Measurements from ENCODE around the gene HK2. TPM values are rescaled to one million over a fixed set of nuclear protein-coding genes. Genes with fewer than 3 reads are reported as not detected.

HK2 gene
- polyA plus RNA-seq, 2 of the 4 experiments (the other 2 are of a cell fraction): 0.37 to 1.2 TPM

- TF ChIP-seq NFE2L2 (conservative IDR thresholded peaks at IDR 0.05; ENCODE audit: low read length) (no peak), USF2 (IDR thresholded peaks at IDR 0.05) (no peak), POLR2A (IDR thresholded peaks at IDR 0.05; ENCODE audit: low read length) (no peak), TFCP2L1 (CRISPR knock-in tag; IDR thresholded peaks at IDR 0.05) (no peak), ZSCAN20 (CRISPR knock-in tag; IDR thresholded peaks at IDR 0.05) (no peak), RARB (CRISPR knock-in tag; IDR thresholded peaks at IDR 0.05) (no peak), MAZ (IDR thresholded peaks at IDR 0.05; ENCODE audit: borderline replicate concordance, low read depth, low read length) (no peak), NPAS2 (CRISPR knock-in tag; IDR thresholded peaks at IDR 0.05; ENCODE audit: borderline replicate concordance) (no peak), ZNF302 (CRISPR knock-in tag; IDR thresholded peaks at IDR 0.05) (no peak), HOXB5 (CRISPR knock-in tag; IDR thresholded peaks at IDR 0.05) (no peak), ZFP36 (IDR thresholded peaks at IDR 0.05; ENCODE audit: borderline replicate concordance, partially characterized antibody) (no peak), RAD21 (conservative IDR thresholded peaks at IDR 0.05 in 1 of 2, IDR thresholded peaks at IDR 0.05 in 1 of 2) (no peak), ZC3H11A (IDR thresholded peaks at IDR 0.05) (no peak), CHD2 (IDR thresholded peaks at IDR 0.05; ENCODE audit: low read length, partially characterized antibody) (no peak)
- peaks cover 14% of the 10 kb centered on the region for H3K4me1 ChIP-seq
- no peak overlapping the region for H3K27ac ChIP-seq
- DNase-seq (ENCODE audit: low read depth in 1 of 2, low spot score in 1 of 2) (no peak), FAIRE-seq (no peak), ATAC-seq (no peak)
- H3K4me2 ChIP-seq: no peak overlapping the region
- H3K4me3 ChIP-seq: no peak overlapping the region
- 88% methylated on average over 5 of the region's 5 CpGs for WGBS (ENCODE audit: missing lambda C conversion rate)
- no peaks in the 10 kb centered on the region for H3K9me3 ChIP-seq
- CTCF ChIA-PET: interaction anchor here (1.8 kb wide), 1 partner anchor 23 kb away, joined by 6 read pairs; no protein-coding TSS in a partner anchor
- POLR2A ChIA-PET: interaction anchor here (0.6 kb wide), 1 partner anchor 25 kb away, joined by 3 read pairs; no protein-coding TSS in a partner anchor
Observed at GRCh38 chr2:74942263-74942662, 108.3 kb downstream of the HK2 start.

Other genes starting within 250 kb of the HK2 start
- not detected in 2 replicates for gene M1AP, start 185.8 kb upstream of the HK2 start, polyA plus RNA-seq (2011; rRNA removed)
- not detected in 3 replicates for gene M1AP, start 185.8 kb upstream of the HK2 start, polyA plus RNA-seq (2017; fragmentation: RNase III; extraction: RNeasy Plus Mini Kit Qiagen cat#74134 plus additional on column Dnase treatment)
- 9.3 and 11.1 TPM in 2 replicates for gene SEMA4F, start 179.9 kb upstream of the HK2 start, polyA plus RNA-seq (2011; rRNA removed)
- gene SEMA4F, start 179.9 kb upstream of the HK2 start, polyA plus RNA-seq (2017; fragmentation: RNase III; extraction: RNeasy Plus Mini Kit Qiagen cat#74134 plus additional on column Dnase treatment): 7.6 to 8.5 TPM (median 8.3 TPM) in 3 replicates
- 88.5 and 101 TPM in 2 replicates for gene POLE4, start 124.5 kb downstream of the HK2 start, polyA plus RNA-seq (2011; rRNA removed)
- 83.1 to 91.4 TPM (median 90.4 TPM) in 3 replicates for gene POLE4, start 124.5 kb downstream of the HK2 start, polyA plus RNA-seq (2017; fragmentation: RNase III; extraction: RNeasy Plus Mini Kit Qiagen cat#74134 plus additional on column Dnase treatment)

Data from A549 (cell line).